Panc1 (cell line): ENCODE measurements around the gene MRPS33.

Source experiments
- SIN3A ChIP-seq: IDR thresholded peaks from 2 replicates; pipeline ENCODE4 v1.6.1; 2012; ENCODE audit warnings: low read depth, mild to moderate bottlenecking, low read length, moderate library complexity, borderline replicate concordance; ENCODE audit not compliant: insufficient read depth
- TF ChIP-seq, protein P1 (sequence below): fragments of 450-650 bp; IDR thresholded peaks from 2 replicates; pipeline ENCODE4 v1.5.1; 2017; ENCODE audit warnings: mild to moderate bottlenecking

GRCh38 chr7:140983802-140984201 lies 30.9 kb downstream of the MRPS33 start:
- TF ChIP-seq, protein P1, sequence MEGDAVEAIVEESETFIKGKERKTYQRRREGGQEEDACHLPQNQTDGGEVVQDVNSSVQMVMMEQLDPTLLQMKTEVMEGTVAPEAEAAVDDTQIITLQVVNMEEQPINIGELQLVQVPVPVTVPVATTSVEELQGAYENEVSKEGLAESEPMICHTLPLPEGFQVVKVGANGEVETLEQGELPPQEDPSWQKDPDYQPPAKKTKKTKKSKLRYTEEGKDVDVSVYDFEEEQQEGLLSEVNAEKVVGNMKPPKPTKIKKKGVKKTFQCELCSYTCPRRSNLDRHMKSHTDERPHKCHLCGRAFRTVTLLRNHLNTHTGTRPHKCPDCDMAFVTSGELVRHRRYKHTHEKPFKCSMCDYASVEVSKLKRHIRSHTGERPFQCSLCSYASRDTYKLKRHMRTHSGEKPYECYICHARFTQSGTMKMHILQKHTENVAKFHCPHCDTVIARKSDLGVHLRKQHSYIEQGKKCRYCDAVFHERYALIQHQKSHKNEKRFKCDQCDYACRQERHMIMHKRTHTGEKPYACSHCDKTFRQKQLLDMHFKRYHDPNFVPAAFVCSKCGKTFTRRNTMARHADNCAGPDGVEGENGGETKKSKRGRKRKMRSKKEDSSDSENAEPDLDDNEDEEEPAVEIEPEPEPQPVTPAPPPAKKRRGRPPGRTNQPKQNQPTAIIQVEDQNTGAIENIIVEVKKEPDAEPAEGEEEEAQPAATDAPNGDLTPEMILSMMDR = peak; percentile 66
- no peak for TF ChIP-seq SIN3A
